Measurements from ENCODE around the gene AQR. TPM values are rescaled to one million over a fixed set of nuclear protein-coding genes. Genes with fewer than 3 reads are reported as not detected.

Gene AQR
- total RNA-seq, 1 experiment from 2014 or later: 26.1 TPM

GRCh38 chr15:34812369-34812768 is 157.2 kb downstream of the AQR start:
- CTCF ChIA-PET: no interaction called here
- no peak overlapping the region for H3K4me2 ChIP-seq (ENCODE audit: low read length)
- peaks cover 12% of the 10 kb centered on the region; the same call in 1 of the 2 replicates for H3K4me1 ChIP-seq (ENCODE audit: insufficient read depth, low read length)
- DNase-seq (no peak), ATAC-seq (0 out of 2 replicates have a peak, but pooled peaks have one; percentile 31)
- H3F3A ChIP-seq (ENCODE audit: low read length, unreplicated experiment): no peaks in the 10 kb centered on the region
- intact Hi-C loops (cut with micrococcal nuclease): no loop called here
- POLR2A ChIA-PET (ENCODE audit: unreplicated experiment): no interaction called here
- no peaks in the 10 kb centered on the region for H3K79me2 ChIP-seq (ENCODE audit: low read length)
- BruUV-seq (replicated peaks): no TSS peak
- no peaks in the 10 kb centered on the region for H4K20me1 ChIP-seq (ENCODE audit: low read length)
- no peak overlapping the region for H3K4me3 ChIP-seq (ENCODE audit: low read length)
- TF ChIP-seq CTCF (conservative IDR thresholded peaks at IDR 0.05; ENCODE audit: low read depth, low read length) (no peak), EZH2 (IDR thresholded peaks at IDR 0.05; ENCODE audit: low read length, unreplicated experiment) (no peak), EZH2phosphoT487 (IDR thresholded peaks at IDR 0.05; ENCODE audit: borderline replicate concordance, low read length) (no peak)
- H3K27me3 ChIP-seq (ENCODE audit: low read length): 0 out of 2 replicates have a peak, but pooled peaks cover 3% of the 10 kb centered on the region
- H3K27ac ChIP-seq (ENCODE audit: low read length): no peak overlapping the region
- H3K9me2 ChIP-seq (replicated peaks; ENCODE audit: low read length): no peaks in the 10 kb centered on the region
- H3K9me3 ChIP-seq (ENCODE audit: low read length): no peaks in the 10 kb centered on the region
- H3K9ac ChIP-seq (ENCODE audit: low read length): no peak overlapping the region
- no peak overlapping the region for H2AFZ ChIP-seq (ENCODE audit: low read length)
- H3K36me3 ChIP-seq (ENCODE audit: low read depth, low read length): no peaks in the 10 kb centered on the region

GRCh38 chr15:34810443-34811129 is 159.0 kb downstream of the AQR start:
- Histone ChIP-seq H3K9ac (ENCODE audit: low read length) (no peak overlapping the region), H3K4me1 (ENCODE audit: insufficient read depth, low read length) (peaks cover 12% of the 10 kb centered on the region; the same call in 1 of the 2 replicates), H3K27me3 (ENCODE audit: low read length) (0 out of 2 replicates have a peak, but pooled peaks cover 3% of the 10 kb centered on the region), H4K20me1 (ENCODE audit: low read length) (no peaks in the 10 kb centered on the region), H3K4me3 (ENCODE audit: low read length) (no peak overlapping the region), H3K9me3 (ENCODE audit: low read length) (no peaks in the 10 kb centered on the region), H2AFZ (ENCODE audit: low read length) (peak overlapping the region; percentile 54), H3K9me2 (replicated peaks; ENCODE audit: low read length) (no peaks in the 10 kb centered on the region), H3K4me2 (ENCODE audit: low read length) (no peak overlapping the region), H3K36me3 (ENCODE audit: low read depth, low read length) (no peaks in the 10 kb centered on the region), H3K79me2 (ENCODE audit: low read length) (no peaks in the 10 kb centered on the region), H3F3A (ENCODE audit: low read length, unreplicated experiment) (no peaks in the 10 kb centered on the region), H3K27ac (ENCODE audit: low read length) (peak overlapping the region; percentile 47)
- ChIA-PET CTCF (no interaction called here), POLR2A (ENCODE audit: unreplicated experiment) (no interaction called here)
- TF ChIP-seq EZH2phosphoT487 (IDR thresholded peaks at IDR 0.05; ENCODE audit: borderline replicate concordance, low read length): no peak
- ATAC-seq (peak; percentile 76), DNase-seq (peak; percentile 64)
- BruUV-seq (replicated peaks): no TSS peak
- intact Hi-C loops (cut with micrococcal nuclease): no loop called here

- no peak for TF ChIP-seq EZH2phosphoT487 (IDR thresholded peaks at IDR 0.05; ENCODE audit: borderline replicate concordance, low read length)
- TF ChIP-seq EZH2 (IDR thresholded peaks at IDR 0.05; ENCODE audit: low read length, unreplicated experiment): no peak
- TF ChIP-seq CTCF (conservative IDR thresholded peaks at IDR 0.05; ENCODE audit: low read depth, low read length): no peak
- Histone ChIP-seq H3K36me3 (ENCODE audit: low read depth, low read length) (no peaks in the 10 kb centered on the region), H3K27ac (ENCODE audit: low read length) (no peak overlapping the region), H3K9ac (ENCODE audit: low read length) (no peak overlapping the region), H2AFZ (ENCODE audit: low read length) (no peak overlapping the region), H3K4me1 (ENCODE audit: insufficient read depth, low read length) (peaks cover 12% of the 10 kb centered on the region; the same call in 1 of the 2 replicates), H3K9me3 (ENCODE audit: low read length) (no peaks in the 10 kb centered on the region), H3F3A (ENCODE audit: low read length, unreplicated experiment) (no peaks in the 10 kb centered on the region), H3K4me3 (ENCODE audit: low read length) (no peak overlapping the region), H3K4me2 (ENCODE audit: low read length) (no peak overlapping the region), H3K79me2 (ENCODE audit: low read length) (no peaks in the 10 kb centered on the region), H3K9me2 (replicated peaks; ENCODE audit: low read length) (no peaks in the 10 kb centered on the region), H3K27me3 (ENCODE audit: low read length) (no peaks in the 10 kb centered on the region), H4K20me1 (ENCODE audit: low read length) (no peaks in the 10 kb centered on the region)
- ATAC-seq (no peak), DNase-seq (no peak)
- ChIA-PET POLR2A (ENCODE audit: unreplicated experiment) (no interaction called here), CTCF (no interaction called here)
- intact Hi-C loops (cut with micrococcal nuclease): loop anchor here (10.0 kb wide), 1 partner anchor 96 kb away; no protein-coding TSS in a partner anchor
- no TSS peak for BruUV-seq (replicated peaks)
Measured at GRCh38 chr15:34809186-34809585, 160.4 kb downstream of the AQR start.

All from PC-3 (cell line).